HG03457 (cell line): ENCODE measurements around the gene PPARGC1A.

Source experiments
- ATAC-seq: cut with Tn5 transposase; IDR thresholded peaks from one replicate; pipeline ENCODE4 v1.9.1; 2021; ENCODE audit warnings: moderate number of reproducible peaks; ENCODE audit not compliant: unreplicated experiment

Gene PPARGC1A

GRCh38 chr4:23889814-23890341 is at the start of gene PPARGC1A:
TSS of gene PPARGC1A (minus strand) at chr4:23890047. CDS start at chr4:23889957, 90 bp downstream.
- no peak for ATAC-seq

GRCh38 chr4:23938796-23939195 is 48.9 kb upstream of the PPARGC1A start:
- ATAC-seq = no peak

DNA sequence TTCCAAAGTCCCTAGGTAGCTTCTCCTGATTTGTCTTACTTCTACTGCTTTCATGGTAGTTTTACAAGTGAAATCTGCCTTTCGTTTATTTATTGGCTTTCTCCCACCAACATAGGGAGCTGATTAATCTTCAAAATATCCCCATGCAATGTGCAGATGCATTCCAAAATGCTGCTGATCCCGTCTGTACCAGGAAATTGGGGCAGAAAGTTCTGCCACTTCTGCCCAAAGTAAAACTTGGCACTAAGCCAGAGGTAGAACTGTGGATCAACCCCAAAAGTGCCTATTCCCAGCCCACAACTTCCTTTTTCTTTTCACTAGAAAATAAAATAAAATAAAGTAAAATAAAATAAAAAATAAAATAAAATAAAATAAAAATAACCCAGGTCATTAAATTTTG is 47.3 kb upstream of the PPARGC1A start:
- ATAC-seq = no peak

DNA sequence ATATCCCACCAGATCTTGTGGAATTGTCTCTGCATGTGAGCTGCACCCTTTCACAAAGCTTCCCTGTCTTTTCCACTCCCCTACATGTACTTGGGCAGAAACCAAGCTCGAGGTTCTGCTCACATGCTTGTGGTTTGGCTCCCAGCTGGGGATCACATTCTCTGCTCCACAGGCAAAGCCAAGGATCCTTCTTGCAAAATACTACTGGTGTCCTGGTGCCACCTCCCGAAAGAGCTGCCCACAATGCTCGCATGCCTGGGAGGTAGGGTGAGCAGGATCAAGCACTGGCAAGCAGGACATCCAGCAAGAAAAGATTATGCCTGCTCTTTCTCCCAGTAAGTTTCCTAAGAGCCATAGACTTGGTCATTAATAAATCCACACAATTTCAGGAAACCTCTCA is 45.1 kb upstream of the PPARGC1A start:
- no peak for ATAC-seq

DNA sequence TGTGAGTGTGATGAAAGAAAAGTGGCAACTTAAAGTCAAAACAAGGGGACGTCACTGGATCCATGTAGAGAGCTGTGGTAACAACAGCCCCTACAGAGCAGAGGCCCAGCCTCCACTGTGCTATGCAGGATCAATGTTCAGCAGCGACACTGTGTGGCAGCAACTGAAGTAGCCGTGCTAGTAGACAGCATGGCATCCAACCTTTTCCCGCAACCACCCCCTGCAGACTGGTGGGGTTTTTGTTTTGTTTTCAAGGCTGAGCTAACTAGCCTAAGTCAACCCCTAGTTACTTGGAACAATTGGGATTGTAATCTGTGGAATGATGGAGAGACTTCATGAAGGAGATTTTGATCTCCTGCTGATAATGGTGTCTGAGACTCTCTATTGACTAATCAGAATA is 44.4 kb upstream of the PPARGC1A start:
- ATAC-seq = no peak

- ATAC-seq = no peak
Measured at GRCh38 chr4:23932901-23933308, 43.1 kb upstream of the PPARGC1A start.

GRCh38 chr4:23932186-23932585 is 42.3 kb upstream of the PPARGC1A start:
- no peak for ATAC-seq

- no peak for ATAC-seq
Measured at GRCh38 chr4:23931489-23931830, 41.6 kb upstream of the PPARGC1A start.

DNA sequence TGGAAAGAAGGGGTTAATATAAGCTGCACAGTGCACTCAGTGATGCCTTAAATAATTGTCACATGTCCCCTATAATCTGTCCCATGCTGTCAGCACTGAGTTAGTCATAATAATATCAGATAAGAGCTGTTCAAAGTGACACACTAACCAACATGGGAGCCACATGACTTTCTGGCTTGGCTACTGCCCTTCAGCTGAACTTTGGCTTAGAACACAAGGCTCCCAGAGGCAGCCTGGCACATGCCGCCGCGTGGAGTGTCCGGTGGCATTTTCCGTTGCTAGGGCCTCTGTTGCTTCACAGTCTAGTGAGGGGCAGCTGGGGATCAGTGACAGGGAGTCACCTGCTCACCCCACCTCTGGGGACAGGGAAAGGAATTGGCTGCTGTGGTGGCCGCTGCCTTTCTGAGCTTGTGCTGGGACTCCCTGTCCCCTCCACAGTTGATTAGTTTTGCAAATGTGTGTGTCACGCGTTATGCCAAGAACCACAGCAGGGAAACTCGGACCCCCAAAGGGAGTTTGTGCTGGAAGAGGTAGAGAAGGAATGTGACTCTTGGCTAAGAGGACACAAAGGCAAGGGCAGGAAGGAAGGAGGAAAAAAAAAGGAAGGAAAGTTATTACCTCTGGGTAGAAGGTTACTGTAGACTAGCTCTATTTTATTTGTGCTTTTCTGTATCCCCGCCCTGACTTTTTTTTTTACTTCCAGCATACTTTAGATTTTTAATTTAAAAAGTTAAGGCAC is 41.1 kb upstream of the PPARGC1A start:
- no peak for ATAC-seq

- ATAC-seq = no peak
Measured at GRCh38 chr4:23929248-23929647, 39.4 kb upstream of the PPARGC1A start.

DNA sequence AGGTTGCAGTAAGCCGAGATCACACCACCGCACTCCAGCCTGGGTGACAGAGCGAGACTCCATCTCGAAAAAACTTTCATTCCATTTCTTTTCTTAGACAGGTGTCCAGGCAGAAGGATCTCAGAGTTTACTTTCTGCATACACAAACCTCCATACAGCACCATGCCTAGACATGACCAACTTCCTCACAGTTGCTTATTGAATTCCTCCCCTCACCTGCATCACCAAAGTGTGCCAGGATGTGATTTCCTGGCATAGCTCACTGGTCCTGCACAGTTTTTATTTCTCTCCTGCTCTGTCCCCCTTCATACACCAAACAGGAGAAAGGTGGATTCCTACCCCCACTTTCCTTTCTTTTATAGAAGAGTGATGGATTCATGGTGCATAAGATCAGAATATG is 34.7 kb upstream of the PPARGC1A start:
- ATAC-seq = no peak

- ATAC-seq = no peak
Measured at GRCh38 chr4:23923840-23924239, 34.0 kb upstream of the PPARGC1A start.

DNA sequence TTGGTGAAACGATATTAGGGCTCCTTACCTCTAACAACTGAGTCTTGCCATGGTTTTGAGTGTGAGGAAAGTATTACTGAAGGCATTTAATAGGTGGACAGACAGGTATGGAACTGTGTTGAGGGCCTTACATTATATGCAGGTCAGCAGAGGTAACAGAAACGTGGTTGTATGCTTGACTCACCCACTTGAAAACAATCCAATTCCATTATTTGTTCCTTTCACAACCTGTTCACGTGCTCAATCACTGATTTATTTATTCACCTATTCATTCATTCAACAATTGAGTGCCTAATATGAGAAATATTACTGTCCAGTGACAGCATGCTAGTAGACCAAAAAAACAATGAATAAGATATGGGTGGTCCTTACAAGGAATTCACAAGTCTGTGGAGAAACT is 33.3 kb upstream of the PPARGC1A start:
- ATAC-seq = no peak

DNA sequence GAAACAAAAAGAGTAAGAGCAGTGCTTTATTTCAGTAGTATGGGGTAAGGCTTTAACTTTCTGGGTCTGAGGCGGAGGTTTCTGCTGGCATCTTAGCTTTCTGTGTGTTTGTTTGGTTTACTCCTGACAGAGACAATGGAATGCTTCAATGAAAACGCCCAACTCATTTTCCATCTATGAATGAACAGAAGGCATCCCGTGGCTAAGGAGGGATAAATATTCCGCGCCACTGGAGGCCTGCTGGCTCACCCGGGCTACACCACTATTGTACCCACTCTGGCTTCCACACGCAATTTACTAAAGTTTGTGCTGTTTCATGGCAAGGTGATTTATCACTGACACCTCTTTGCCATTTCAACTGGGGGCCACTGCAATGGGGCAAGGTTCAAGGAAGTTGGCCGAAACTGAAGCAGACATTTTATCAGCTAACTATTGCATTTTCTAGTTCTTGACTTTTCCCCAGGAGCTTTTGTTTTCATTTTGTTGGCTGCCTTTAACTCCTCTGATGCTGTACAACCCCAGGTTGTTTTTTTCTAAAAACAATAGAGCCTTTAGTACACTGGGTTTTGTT is 32.8 kb upstream of the PPARGC1A start:
- ATAC-seq = no peak

- ATAC-seq = no peak
Measured at GRCh38 chr4:23922013-23922412, 32.2 kb upstream of the PPARGC1A start.

DNA sequence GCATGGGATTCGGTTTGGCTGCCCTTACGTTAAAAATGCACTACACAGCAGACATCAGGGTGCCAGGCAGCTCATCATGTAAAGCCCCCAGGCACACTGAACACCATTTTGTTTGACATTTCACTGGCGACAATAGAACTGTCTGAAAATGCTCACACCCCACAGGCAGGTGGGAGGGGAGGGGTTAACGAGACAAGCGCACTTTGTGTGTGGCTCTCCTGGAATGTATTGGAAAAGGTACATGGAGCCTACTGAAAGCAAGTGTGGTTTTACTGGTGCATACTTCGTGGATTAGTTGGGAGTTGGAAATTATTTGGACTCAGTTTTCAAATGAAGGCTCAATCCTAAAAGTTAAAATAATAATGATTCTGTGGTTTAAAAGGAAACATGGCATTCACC is 31.6 kb upstream of the PPARGC1A start:
- ATAC-seq = no peak

DNA sequence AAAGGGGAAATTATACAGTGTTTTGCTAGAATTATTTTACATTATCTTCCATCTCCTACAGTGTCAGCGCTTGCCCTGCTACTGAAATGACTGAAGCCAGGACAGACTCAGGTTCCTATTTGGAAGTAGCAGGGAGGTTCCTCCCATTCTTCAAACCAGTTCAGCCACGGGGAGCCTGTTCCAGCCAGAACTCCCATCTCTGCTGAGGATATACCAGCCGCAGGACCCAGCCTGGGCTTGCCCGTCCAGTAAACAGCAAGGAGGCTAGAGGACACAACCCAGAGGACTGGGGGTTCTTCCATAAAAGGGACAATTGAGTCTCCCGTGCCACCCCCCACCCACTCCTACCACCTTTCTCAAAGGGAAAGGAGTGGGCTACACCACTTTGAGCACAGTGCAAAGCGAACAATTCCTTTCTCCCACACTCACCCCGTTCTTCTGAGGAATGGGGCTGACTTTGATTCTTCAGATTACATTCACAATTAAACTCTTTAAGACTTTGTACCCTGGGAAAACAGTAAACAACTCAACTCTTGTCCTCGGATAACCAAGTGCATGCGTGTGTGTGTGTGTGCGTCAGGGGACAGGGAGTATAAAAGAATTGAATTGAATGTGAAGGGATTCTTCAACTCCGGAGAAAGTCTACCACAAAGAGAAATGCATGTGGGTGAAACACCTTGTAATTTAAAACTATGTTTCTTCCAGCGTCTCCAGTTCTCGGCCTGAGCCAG is 31.0 kb upstream of the PPARGC1A start:
- no peak for ATAC-seq

GRCh38 chr4:23920296-23920695 is 30.4 kb upstream of the PPARGC1A start:
- ATAC-seq = no peak

GRCh38 chr4:23916282-23916681 is 26.4 kb upstream of the PPARGC1A start:
- no peak for ATAC-seq

- no peak for ATAC-seq
Measured at GRCh38 chr4:23915459-23916132, 25.7 kb upstream of the PPARGC1A start.

DNA sequence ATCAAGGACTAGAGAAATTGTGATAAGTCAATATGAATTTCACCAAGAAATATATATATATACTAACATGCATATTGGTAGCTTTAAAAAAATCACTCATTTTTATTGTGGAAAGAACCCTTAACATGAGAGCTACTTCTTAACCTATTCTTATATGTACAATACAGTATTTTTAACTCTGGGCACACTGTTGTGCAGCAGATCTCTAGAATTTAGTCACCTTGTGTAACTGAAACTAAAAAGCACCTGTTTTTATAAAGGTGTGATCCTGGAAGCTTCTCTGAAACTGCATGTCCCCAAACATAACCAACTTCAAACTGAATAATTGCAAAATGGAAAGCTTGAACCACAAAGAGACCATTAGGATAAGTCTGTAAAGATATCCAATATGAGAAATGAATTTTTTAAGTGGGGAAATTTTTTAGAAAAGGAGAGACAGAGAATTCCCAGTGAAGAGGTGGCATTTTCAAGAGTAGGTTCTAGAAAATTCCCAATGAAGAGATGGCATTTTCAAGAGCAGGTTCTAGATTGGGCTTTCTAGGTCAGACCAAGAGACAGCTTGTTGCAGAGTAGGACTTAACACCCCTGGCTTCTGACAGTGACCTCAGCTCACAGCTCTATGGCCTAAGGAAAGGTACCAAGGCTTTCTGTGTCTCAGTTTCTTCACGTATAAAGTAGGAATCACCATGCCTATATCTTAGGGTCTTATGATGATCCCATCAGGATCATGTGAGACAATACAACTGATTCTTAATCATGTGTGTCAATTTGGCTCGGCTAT is 22.0 kb upstream of the PPARGC1A start:
- no peak for ATAC-seq
